Measurements from ENCODE around the gene DRC1. TPM values are rescaled to one million over a fixed set of nuclear protein-coding genes. Genes with fewer than 3 reads are reported as not detected.
"Not testable (repeated sequence)": the region's sequence is repeated elsewhere in the genome, so short reads cannot be mapped to it uniquely, and the experiment has no call there.

DRC1 gene
- total and polyA plus RNA-seq, 2 of the 13 experiments (the other 11 are each of a cell fraction or from before 2014, with no cell fraction given), result 0.07 TPM; not detected in 1

DNA sequence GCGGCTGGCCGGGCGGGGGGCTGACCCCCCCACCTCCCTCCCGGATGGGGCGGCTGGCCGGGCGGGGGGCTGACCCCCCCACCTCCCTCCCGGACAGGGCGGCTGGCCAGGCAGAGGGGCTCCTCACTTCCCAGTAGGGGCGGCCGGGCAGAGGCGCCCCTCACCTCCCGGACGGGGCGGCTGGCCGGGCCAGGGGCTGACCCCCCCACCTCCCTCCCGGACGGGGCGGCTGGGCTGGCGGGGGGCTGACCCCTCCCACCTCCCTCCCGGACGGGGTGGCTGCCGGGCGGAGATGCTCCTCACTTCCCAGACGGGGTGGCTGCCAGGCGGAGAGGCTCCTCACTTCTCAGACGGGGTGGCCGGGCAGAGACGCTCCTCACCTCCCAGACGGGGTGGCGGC lies 30.8 kb upstream of the DRC1 start:
- not testable (repeated sequence) for H2AFZ ChIP-seq (ENCODE audit: low read length)

DNA sequence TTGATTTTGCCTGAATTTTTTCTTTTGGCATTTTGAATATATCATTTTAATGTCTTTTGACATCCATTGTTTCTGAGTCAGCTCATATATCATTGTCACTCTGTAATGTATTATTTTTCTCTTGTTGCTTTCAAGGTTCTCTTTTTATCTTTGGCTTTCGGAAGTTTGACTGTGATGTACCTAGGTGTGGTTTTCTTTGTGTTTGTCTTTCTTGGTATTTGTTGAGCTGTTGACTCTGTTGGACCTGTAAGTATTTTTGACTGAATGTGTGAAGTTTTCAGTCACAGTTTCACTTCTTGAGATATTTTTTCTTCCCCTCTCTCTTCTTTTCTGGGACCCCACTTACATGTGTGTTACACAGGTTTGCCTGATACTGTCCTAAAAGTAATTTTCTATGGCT lies 24.9 kb upstream of the DRC1 start:
- Histone ChIP-seq H3K4me2 (ENCODE audit: low read depth, low read length) (no peak overlapping the region), H3K9ac (ENCODE audit: insufficient read depth, low read depth, low read length) (no peak overlapping the region), H3K4me3 (replicated peaks in 1 of 3; ENCODE audit: insufficient read depth in 1 of 3, low read depth in 2 of 3, low read length in 3 of 3) (no peak overlapping the region), H2AFZ (ENCODE audit: low read length) (no peak overlapping the region), H4K20me1 (ENCODE audit: insufficient read depth, low read length) (no peaks in the 10 kb centered on the region), H3K27me3 (ENCODE audit: control insufficient read depth in 1 of 2, insufficient read depth in 2 of 2, low read length in 2 of 2) (no peaks in the 10 kb centered on the region), H3K27ac (ENCODE audit: extremely low read length, insufficient read depth, low read length) (no peak overlapping the region), H3K79me2 (ENCODE audit: insufficient read depth, low read length) (no peaks in the 10 kb centered on the region), H3K36me3 (replicated peaks in 1 of 2; ENCODE audit: control insufficient read depth in 1 of 2, insufficient read depth in 2 of 2, low read length in 2 of 2) (peaks cover 15 to 69% of the 10 kb centered on the region in 2 experiments), H3K4me1 (ENCODE audit: insufficient read depth, low read length) (no peaks in the 10 kb centered on the region), H3K9me3 (ENCODE audit: low read length) (no peaks in the 10 kb centered on the region)
- no peak for ATAC-seq
- 98% methylated on average over 1 of the region's 1 CpG for WGBS (ENCODE audit: low lambda C conversion rate)
- CTCF ChIA-PET (ENCODE audit: low intra/inter-chr PET ratio, low total read pairs), result no interaction called here
- no peak for FAIRE-seq
- TF ChIP-seq ZNF740 (CRISPR knock-in tag; IDR thresholded peaks at IDR 0.05) (no peak), PCBP1 (IDR thresholded peaks at IDR 0.05; ENCODE audit: borderline replicate concordance, low read depth, low read length) (no peak), MXD4 (CRISPR knock-in tag; IDR thresholded peaks at IDR 0.05) (no peak), HOXD1 (CRISPR knock-in tag; IDR thresholded peaks at IDR 0.05) (no peak), TSC22D2 (CRISPR knock-in tag; IDR thresholded peaks at IDR 0.05; ENCODE audit: borderline replicate concordance) (no peak), ZFP41 (CRISPR knock-in tag; IDR thresholded peaks at IDR 0.05; ENCODE audit: borderline replicate concordance) (no peak)
- DNase-seq (ENCODE audit: low spot score), result no peak
- no TSS peak for BruUV-seq (replicated peaks)
- POLR2A ChIA-PET, result no interaction called here
- intact Hi-C loops (cut with micrococcal nuclease; ENCODE audit: unreplicated experiment) (no loop called here), in situ Hi-C loops (cut with HindIII; ENCODE audit: extremely low pct_ligation_motif_present, low pct_unique_long_range_greater_than_20kb) (no loop called here)

More for the DNA sequence above, 30.8 kb upstream of the DRC1 start:
- H3K27ac ChIP-seq (ENCODE audit: extremely low read length, insufficient read depth, low read length); DNase-seq (ENCODE audit: low spot score); CTCF ChIA-PET (ENCODE audit: low intra/inter-chr PET ratio, low total read pairs); H3K27me3 ChIP-seq (ENCODE audit: control insufficient read depth in 1 of 2, insufficient read depth in 2 of 2, low read length in 2 of 2); H3K9ac ChIP-seq (ENCODE audit: insufficient read depth, low read depth, low read length); H3K4me3 ChIP-seq (replicated peaks in 1 of 3; ENCODE audit: insufficient read depth in 1 of 3, low read depth in 2 of 3, low read length in 3 of 3); BruUV-seq (replicated peaks); H3K79me2 ChIP-seq (ENCODE audit: insufficient read depth, low read length); ATAC-seq; POLR2A ChIA-PET; intact Hi-C loops (cut with micrococcal nuclease; ENCODE audit: unreplicated experiment); H3K9me3 ChIP-seq (ENCODE audit: low read length); H3K4me2 ChIP-seq (ENCODE audit: low read depth, low read length); H4K20me1 ChIP-seq (ENCODE audit: insufficient read depth, low read length); FAIRE-seq; in situ Hi-C loops (cut with HindIII; ENCODE audit: extremely low pct_ligation_motif_present, low pct_unique_long_range_greater_than_20kb): not testable (repeated sequence)
- WGBS (ENCODE audit: low lambda C conversion rate), result 71% methylated on average over 4 of the region's 31 CpGs
- peaks cover 13 to 60% of the 10 kb centered on the region in 2 experiments for H3K36me3 ChIP-seq (replicated peaks in 1 of 2; ENCODE audit: control insufficient read depth in 1 of 2, insufficient read depth in 2 of 2, low read length in 2 of 2)
- peaks cover 17% of the 10 kb centered on the region for H3K4me1 ChIP-seq (ENCODE audit: insufficient read depth, low read length)
